ENCODE measurements around the gene EEF1A2.
"Not testable (repeated sequence)": the region's sequence is repeated elsewhere in the genome, so short reads cannot be mapped to it uniquely, and the experiment has no call there.

Gene EEF1A2

DNA sequence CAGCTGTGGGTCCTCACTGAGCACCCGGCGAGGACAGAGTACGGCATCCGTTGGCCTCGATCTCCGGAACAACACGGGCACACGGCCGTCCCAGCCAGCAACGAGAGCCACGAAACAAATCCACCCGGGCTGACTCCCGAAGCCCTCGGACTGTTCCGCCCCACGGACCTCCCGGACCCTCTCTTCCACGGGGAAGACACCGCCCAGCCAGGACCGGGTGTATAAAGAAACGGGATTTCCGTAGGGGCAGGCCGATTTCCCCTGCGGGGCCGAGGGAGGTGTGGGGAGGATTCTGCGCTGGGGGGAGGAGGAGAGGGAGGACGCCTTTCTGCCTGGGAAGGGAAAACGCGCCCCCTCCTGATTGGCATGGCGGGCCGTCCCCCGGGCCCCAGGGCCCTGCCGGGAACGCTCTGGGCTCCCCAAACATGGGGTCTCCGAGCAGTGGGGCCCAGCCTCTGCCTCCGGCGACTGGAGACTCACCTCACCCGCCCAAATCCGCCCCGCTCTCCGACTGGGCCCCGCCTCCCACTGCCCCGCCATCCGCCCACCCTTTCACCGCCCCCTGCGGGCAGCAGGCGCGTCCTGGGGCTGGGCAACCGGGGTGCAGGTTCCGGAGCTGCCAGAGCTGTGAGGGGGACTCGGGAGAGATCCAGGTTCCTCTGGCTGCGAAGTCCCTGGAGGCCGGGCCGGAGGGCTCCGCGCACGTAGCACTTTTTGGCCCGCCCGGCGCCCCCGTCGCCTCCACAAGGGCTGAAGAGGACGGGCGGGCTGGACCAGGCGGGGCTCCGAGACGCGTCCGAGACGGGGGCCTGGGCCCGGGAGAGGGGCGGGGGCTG, 21.0 kb upstream of the EEF1A2 start:
- peak; percentile 69 for DNase-seq

GRCh38 chr20:63518946-63519667, 20.2 kb upstream of the EEF1A2 start:
- DNase-seq: peak; percentile 16

GRCh38 chr20:63518351-63518861, 19.5 kb upstream of the EEF1A2 start:
- DNase-seq: peak; percentile 14

- DNase-seq: no peak
Measured at GRCh38 chr20:63517376-63518309, 18.8 kb upstream of the EEF1A2 start.

DNA sequence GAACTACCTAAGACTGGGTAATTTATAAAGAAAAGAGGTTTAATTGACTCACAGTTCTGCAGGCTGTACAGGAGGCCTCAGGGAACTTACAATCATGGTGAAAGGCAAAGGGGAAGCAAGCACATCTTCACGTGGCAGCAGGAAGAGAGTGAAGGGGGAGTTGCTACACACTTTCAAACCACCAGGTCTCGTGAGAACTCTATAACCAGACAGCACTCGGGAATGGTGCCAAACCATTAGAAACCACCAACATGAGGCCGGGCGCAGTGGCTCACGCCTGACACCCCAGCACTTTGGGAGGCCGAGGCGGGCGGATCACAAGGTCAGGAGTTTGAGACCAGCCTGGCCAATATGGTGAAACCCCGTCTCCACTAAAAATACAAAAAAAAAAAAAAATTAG, 15.6 kb upstream of the EEF1A2 start:
- DNase-seq: not testable (repeated sequence)

DNA sequence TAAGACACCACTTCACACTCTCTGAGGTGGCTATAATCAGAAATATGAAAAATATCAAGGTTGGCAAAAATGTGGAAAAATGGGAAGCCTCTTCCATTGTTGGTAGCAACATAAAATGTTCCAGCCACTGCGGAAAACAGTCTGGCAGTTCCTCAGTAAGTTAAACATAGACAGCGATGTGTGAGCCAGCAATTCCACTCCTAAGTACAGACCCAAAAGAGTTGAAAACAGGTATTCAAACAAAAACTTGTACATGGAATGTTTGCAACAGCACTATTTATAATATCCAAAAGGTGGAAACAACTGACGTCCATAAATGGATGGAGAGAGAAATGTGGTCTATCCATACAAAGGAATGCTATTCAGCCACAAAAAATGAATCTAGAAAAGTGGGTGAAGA, 14.3 kb upstream of the EEF1A2 start:
- no peak for DNase-seq

DNA sequence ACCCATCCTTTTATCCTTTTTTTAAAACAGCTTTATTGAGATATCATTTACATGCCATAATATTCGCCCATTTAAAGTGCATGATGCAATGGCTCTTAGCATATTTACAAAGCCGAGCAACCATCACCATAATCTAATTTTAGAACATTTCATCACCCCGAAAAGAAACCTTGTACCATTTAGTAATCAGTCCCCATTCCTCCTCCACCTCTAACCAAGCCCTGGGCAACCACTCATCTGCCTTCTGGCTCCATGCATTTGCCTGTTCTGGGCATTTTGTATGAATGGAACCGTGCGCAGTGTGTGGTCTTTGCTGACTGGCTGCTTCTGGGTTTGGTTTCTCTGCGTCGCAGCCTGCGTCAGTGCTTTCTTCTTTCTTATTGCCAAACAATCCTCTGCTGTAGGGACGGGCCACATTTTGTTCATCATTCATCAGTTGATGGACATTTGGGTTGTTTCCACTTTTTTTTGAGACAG, 10.2 kb upstream of the EEF1A2 start:
- no peak for DNase-seq

- no peak for DNase-seq
Measured at GRCh38 chr20:63508072-63508768, 9.3 kb upstream of the EEF1A2 start.

GRCh38 chr20:63507083-63507743, 8.3 kb upstream of the EEF1A2 start:
- no peak for DNase-seq

- DNase-seq: no peak
Measured at GRCh38 chr20:63505723-63506122, 6.8 kb upstream of the EEF1A2 start.

DNA sequence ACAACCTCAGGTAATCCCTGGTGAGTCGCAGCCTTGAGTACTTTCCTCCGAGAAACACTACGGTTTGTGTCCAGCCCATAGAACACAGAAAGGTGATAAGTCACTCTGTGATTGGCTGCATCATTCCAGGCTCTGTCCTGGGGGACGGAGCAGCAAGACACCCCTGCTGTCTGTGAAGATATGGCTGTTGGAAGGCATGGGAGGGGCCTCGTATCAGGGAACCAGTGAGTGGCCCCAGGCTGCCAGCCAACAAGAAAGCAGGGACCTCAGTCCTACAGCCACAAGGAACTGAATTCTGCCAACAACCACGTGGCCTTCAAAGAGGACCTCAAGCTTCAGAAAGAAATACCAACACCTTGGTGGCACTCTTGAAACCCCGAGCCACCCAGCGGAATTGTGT, 6.4 kb upstream of the EEF1A2 start:
- DNase-seq: no peak

DNA sequence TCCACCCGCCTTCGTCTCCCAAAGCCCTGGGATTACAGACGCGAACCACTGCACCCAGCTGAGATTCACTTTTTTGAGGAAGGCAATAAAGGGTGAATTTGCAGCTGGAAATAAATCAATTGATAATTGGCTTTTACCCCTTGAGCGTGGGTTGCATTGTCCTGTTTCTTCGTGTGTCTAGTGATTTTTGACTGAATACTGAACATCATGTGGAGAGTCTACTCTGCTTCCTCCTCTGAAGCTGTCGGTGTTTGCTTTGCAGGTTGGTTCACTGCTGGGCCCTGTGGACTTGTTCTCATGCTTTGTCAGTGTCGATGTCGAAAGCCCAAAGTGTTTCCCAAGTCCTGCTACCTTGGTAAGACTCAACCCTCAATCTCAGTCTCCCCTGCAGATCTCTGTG, 5.8 kb upstream of the EEF1A2 start:
- no peak for DNase-seq

- no peak for DNase-seq
Measured at GRCh38 chr20:63503524-63503923, 4.6 kb upstream of the EEF1A2 start.

DNA sequence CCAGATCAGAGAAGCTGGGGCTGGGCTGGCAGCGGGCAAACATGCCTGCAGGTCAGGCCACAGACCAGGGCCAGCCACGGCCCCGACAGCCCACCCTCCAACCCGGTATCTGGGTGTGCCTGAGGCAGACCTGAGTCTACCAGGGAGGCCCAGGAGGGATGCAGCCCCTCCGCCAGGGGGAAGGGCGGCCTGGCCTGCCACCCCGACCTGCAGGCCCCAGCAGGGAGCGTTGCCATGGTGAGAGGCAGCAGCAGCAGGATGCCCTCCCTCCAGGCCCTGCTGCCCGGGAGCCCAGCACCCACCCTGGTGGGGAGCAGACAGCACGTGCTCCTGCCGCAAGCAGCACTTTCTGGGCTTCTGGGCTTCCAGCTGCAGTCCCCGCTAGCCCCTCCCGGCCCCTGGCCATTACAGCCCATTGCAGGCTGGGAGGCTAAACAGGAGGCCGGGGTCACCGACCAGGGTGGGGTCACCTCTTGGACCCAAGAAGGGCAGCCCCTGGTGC, 3.8 kb upstream of the EEF1A2 start:
- DNase-seq: no peak

DNA sequence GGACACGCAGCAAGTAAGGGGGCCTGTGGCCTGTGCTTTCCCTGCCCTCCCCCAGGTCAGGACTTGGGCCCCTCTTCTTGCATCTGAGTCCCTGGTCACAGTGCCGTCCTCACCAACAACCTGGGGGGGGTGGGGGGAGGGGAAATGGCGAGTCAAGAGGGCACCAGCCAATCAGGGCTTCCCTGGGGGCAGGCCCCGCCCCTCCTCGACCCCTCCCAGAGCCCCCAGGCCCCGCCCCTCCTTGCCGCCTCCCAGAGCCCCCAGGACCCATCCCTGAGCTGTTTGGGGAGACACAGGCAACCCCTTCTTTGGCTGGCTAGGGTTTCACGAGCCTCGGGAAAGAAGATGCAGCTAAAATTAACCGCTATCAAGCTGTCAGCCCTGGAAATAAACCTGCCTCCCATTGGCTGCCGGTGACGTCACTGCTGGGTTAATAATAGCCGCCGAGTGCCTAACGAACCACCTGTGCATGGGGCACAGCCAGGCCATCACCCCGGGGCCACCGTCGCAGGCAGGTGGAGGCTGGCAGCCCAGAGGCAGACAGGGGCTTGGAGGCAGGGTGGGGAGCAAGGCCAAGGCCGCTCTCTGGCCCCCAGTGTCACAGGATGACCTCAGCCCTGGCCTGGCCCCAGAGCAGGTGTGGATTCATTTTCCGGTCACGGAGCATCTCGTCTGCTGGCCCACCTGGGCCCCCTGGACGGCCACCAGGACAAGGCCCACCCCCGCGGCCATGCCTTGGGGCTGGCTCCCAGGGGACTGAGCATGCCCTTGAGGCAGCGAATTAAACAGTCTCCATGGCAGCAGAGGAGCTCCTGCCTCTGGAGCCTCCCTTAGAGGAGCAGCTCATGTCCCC, 3.2 kb upstream of the EEF1A2 start:
- DNase-seq: no peak

DNA sequence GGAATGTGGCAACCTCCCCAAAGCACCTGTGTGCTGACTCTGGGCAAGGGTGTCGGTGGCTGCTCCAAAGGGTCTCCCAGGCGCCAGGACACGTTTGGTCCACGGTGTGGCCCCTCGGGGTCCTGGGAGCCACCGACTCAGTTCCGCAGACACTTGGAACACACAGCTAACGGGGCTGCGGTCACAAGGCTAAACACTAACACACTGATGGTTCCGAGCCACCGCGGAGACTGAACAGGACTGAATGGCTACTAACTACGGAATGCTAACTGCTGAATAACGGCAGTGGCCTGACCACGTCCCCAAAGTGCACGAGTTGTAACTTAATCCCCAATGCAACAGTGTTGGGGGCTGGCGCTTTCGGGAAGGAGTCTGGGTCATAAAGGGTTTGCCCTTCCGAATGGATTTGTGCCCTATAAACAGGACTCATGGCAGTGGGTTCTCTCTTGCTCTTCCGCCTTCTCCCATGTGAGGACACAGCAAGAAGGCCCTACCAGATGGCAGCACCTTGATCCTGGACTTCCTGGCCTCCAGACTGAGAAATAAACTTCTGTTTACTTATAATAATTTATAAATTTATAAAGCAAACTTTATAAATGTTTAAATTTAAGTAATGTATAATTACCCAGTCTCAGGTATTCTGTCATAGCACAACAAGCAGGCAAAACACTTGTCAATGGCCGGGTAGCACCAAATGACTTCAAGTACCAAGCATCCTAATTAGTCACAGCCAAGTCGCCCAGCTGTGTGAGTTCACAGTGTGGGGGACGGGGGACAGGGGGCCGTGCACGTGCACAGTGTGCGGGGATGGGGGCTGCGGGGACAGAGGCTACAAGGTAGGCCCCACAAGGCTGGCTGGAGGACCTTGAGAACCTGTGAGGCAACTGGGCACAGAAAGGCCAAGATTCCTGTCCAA, 2.3 kb upstream of the EEF1A2 start:
- no peak for DNase-seq

- no peak for DNase-seq
Measured at GRCh38 chr20:63500151-63500901, 1.4 kb upstream of the EEF1A2 start.

GRCh38 chr20:63499338-63499969, 571 bp upstream of the EEF1A2 start:
- DNase-seq: no peak
